ENCODE data around the gene NALCN.

The NALCN gene

DNA sequence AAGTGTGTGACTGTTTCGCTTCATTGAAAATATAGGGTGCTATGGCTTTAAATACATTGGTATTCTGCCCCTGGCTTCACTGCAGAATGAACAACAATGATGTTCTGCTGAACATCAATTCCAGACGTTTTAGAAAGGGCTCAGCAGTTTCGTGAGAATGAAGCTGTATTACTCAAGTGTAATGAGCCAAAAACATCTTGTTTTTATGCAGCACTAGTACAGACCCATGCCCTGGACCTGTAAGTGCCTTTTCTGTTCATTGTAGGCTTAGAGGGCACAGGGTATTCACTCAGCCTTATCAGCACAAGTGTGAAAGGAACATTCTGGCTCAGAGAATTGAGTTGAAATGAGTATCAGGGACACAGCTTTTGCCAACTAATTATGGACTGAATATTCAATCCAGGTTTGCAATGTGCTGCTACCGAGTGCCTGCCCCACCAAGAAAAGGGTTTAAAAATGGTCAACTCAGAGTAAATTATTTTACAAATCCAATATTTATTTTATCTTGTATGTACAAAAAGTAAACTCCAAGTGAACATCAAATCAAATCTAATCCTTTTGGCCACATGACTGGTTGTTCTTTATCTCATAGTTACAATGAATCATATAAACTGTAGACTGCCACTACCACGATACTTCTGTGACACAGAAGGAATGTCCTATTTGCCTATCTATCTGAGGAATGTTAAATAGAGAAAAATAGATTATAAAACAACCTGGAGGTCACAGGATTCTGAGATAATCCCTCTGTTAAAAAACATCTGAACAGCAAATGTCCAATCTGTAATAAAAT is 362.8 kb downstream of the NALCN start:
- Histone ChIP-seq H3K9ac (ENCODE audit: low read length) (no peak overlapping the region), H3K4me2 (ENCODE audit: low read length) (no peak overlapping the region), H4K5ac (ENCODE audit: low read length) (no peak overlapping the region), H3K18ac (ENCODE audit: low read length) (no peak overlapping the region), H3K27me3 (ENCODE audit: insufficient read depth, low read length, poor library complexity) (no peaks in the 10 kb centered on the region), H4K8ac (ENCODE audit: low read depth, low read length) (no peak overlapping the region), H3K4me1 (ENCODE audit: control insufficient read depth, low read depth, low read length) (peaks cover 3% of the 10 kb centered on the region), H2BK15ac (replicated peaks; ENCODE audit: low read depth) (no peak overlapping the region), H3K23ac (ENCODE audit: low read length) (no peak overlapping the region), H3K36me3 (ENCODE audit: control insufficient read depth, insufficient read depth, low read length) (no peaks in the 10 kb centered on the region), H2BK120ac (ENCODE audit: low read depth, low read length) (no peak overlapping the region), H2BK5ac (ENCODE audit: low read length) (no peak overlapping the region), H3K27ac (ENCODE audit: low read depth, low read length) (no peak overlapping the region), H3K79me1 (ENCODE audit: low read length) (no peaks in the 10 kb centered on the region), H3K79me2 (ENCODE audit: control insufficient read depth, insufficient read depth, low read length) (no peaks in the 10 kb centered on the region), H3K4me3 (ENCODE audit: low read length) (no peak overlapping the region), H3K56ac (ENCODE audit: low read length) (no peak overlapping the region), H3K4ac (ENCODE audit: low read depth, low read length) (no peak overlapping the region), H2AK5ac (ENCODE audit: low read length) (no peak overlapping the region)
- DNase-seq = no peak
- WGBS (ENCODE audit: extremely low coverage, insufficient coverage, low lambda C conversion rate) = no CpG with 5 or more reads among the region's 5 CpGs

DNA sequence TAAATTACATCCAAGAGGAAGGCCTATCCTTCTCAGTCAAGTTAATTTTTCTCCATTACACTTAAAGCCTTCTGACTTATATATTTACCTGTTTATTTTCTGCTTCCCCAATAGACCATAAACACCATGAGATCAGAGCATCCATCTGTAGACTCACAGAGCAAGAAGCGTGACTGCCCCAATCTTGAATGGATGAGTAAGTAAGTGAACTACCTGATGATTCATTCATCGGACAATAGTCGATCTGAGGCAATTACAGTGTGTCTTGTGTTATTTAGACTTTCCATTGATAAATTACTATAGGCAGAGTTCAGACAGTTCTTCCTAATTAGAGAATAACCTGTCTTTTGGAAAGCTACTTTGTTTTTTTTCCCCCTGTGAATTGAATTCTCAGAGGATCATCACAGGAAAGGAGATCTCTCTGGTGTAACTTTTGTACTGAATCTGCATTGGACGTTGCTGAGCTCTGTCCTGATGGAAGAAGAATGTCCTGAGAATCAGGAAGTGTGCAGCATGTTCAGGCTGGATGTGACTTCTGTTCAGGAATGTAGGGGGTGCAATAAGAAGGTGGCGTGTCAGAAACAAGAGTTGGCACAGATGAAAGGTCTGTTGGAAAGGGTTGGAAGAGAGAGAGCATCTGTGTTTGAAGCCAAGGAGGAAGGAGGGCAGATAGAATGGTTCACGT is 367.0 kb downstream of the NALCN start:
- no peak overlapping the region for H3K56ac ChIP-seq (ENCODE audit: low read length)
- H3K4me2 ChIP-seq (ENCODE audit: low read length) = no peak overlapping the region
- H2BK120ac ChIP-seq (ENCODE audit: low read depth, low read length) = no peak overlapping the region
- no CpG with 5 or more reads among the region's 6 CpGs for WGBS (ENCODE audit: extremely low coverage, insufficient coverage, low lambda C conversion rate)
- no peak overlapping the region for H3K27ac ChIP-seq (ENCODE audit: low read depth, low read length)
- H3K79me1 ChIP-seq (ENCODE audit: low read length) = no peaks in the 10 kb centered on the region
- no peak overlapping the region for H3K18ac ChIP-seq (ENCODE audit: low read length)
- no peaks in the 10 kb centered on the region for H3K27me3 ChIP-seq (ENCODE audit: insufficient read depth, low read length, poor library complexity)
- no peak for DNase-seq
- no peaks in the 10 kb centered on the region for H3K4me1 ChIP-seq (ENCODE audit: control insufficient read depth, low read depth, low read length)
- no peak overlapping the region for H3K23ac ChIP-seq (ENCODE audit: low read length)
- H3K4me3 ChIP-seq (ENCODE audit: low read length) = no peak overlapping the region
- H3K4ac ChIP-seq (ENCODE audit: low read depth, low read length) = no peak overlapping the region
- no peak overlapping the region for H4K8ac ChIP-seq (ENCODE audit: low read depth, low read length)
- no peaks in the 10 kb centered on the region for H3K79me2 ChIP-seq (ENCODE audit: control insufficient read depth, insufficient read depth, low read length)
- H3K36me3 ChIP-seq (ENCODE audit: control insufficient read depth, insufficient read depth, low read length) = no peaks in the 10 kb centered on the region
- no peak overlapping the region for H2AK5ac ChIP-seq (ENCODE audit: low read length)
- no peak overlapping the region for H4K5ac ChIP-seq (ENCODE audit: low read length)
- H3K9ac ChIP-seq (ENCODE audit: low read length) = no peak overlapping the region
- no peak overlapping the region for H2BK5ac ChIP-seq (ENCODE audit: low read length)
- H2BK15ac ChIP-seq (replicated peaks; ENCODE audit: low read depth) = no peak overlapping the region

DNA sequence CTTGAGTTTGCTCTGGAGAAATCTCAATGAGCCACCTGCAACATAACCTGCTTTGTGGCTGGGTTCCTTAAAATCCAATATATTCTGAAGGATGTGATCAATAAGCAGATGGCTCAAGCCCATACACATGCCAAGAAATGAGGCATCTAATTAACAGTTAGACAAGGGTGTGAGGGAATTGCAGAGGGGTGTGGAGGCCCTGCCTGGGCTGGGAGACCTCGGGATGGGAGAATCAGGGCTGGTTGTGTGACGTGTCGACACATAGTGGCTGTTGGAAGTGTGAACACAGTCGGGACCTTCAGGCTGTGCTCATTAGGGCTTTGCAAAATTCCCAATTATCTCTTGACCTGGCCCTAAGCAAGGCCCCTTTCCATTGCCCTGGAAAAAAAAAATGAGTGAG is 379.8 kb downstream of the NALCN start:
- Histone ChIP-seq H2BK5ac (ENCODE audit: low read length) (no peak overlapping the region), H3K23ac (ENCODE audit: low read length) (no peak overlapping the region), H3K4me3 (ENCODE audit: low read length) (no peak overlapping the region), H4K5ac (ENCODE audit: low read length) (no peak overlapping the region), H2AK5ac (ENCODE audit: low read length) (no peak overlapping the region), H3K27ac (ENCODE audit: low read depth, low read length) (no peak overlapping the region), H3K56ac (ENCODE audit: low read length) (no peak overlapping the region), H3K79me2 (ENCODE audit: control insufficient read depth, insufficient read depth, low read length) (no peaks in the 10 kb centered on the region), H3K18ac (ENCODE audit: low read length) (no peak overlapping the region), H3K4me2 (ENCODE audit: low read length) (no peak overlapping the region), H3K79me1 (ENCODE audit: low read length) (no peaks in the 10 kb centered on the region), H2BK15ac (replicated peaks; ENCODE audit: low read depth) (no peak overlapping the region), H3K4me1 (ENCODE audit: control insufficient read depth, low read depth, low read length) (peaks cover 2% of the 10 kb centered on the region), H3K27me3 (ENCODE audit: insufficient read depth, low read length, poor library complexity) (no peaks in the 10 kb centered on the region), H3K9ac (ENCODE audit: low read length) (no peak overlapping the region), H2BK120ac (ENCODE audit: low read depth, low read length) (no peak overlapping the region), H4K8ac (ENCODE audit: low read depth, low read length) (no peak overlapping the region), H3K36me3 (ENCODE audit: control insufficient read depth, insufficient read depth, low read length) (no peaks in the 10 kb centered on the region), H3K4ac (ENCODE audit: low read depth, low read length) (no peak overlapping the region)
- no peak for DNase-seq
- WGBS (ENCODE audit: extremely low coverage, insufficient coverage, low lambda C conversion rate) = no CpG with 5 or more reads among the region's 4 CpGs

DNA sequence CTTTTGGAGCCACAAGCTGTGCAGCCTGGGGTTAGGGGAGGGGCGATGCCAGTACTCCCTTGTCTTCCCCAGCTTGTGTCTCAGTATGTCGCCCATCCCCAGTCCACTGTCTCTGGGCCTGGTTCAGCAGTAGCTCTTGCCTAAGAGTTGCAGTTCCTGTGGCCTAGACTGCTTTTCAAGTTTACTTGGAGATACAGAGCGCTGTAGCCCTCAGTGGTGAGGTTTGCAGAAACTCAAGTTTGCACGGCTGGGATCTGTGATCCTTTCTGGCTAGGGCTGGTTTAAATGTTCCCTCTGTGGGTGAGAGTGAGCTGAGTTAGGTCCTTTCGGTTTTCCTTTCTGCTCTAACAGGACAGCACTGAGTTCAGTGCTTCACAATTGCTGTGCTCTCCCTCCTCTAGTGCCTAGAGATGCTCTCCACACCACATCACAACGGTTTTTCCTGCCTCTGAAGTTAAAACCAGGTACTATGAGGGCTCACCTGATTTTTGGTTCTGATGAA is 381.1 kb downstream of the NALCN start:
- Histone ChIP-seq H3K36me3 (ENCODE audit: control insufficient read depth, insufficient read depth, low read length) (no peaks in the 10 kb centered on the region), H3K4me2 (ENCODE audit: low read length) (no peak overlapping the region), H3K4ac (ENCODE audit: low read depth, low read length) (no peak overlapping the region), H2BK15ac (replicated peaks; ENCODE audit: low read depth) (no peak overlapping the region), H3K23ac (ENCODE audit: low read length) (no peak overlapping the region), H4K5ac (ENCODE audit: low read length) (no peak overlapping the region), H3K79me2 (ENCODE audit: control insufficient read depth, insufficient read depth, low read length) (no peaks in the 10 kb centered on the region), H2AK5ac (ENCODE audit: low read length) (no peak overlapping the region), H3K9ac (ENCODE audit: low read length) (no peak overlapping the region), H3K18ac (ENCODE audit: low read length) (no peak overlapping the region), H2BK120ac (ENCODE audit: low read depth, low read length) (no peak overlapping the region), H3K27ac (ENCODE audit: low read depth, low read length) (no peak overlapping the region), H3K4me1 (ENCODE audit: control insufficient read depth, low read depth, low read length) (peaks cover under 1% of the 10 kb centered on the region), H3K4me3 (ENCODE audit: low read length) (no peak overlapping the region), H3K27me3 (ENCODE audit: insufficient read depth, low read length, poor library complexity) (no peaks in the 10 kb centered on the region), H3K79me1 (ENCODE audit: low read length) (no peaks in the 10 kb centered on the region), H2BK5ac (ENCODE audit: low read length) (no peak overlapping the region), H3K56ac (ENCODE audit: low read length) (no peak overlapping the region), H4K8ac (ENCODE audit: low read depth, low read length) (no peak overlapping the region)
- DNase-seq = no peak
- no CpG with 5 or more reads among the region's 6 CpGs for WGBS (ENCODE audit: extremely low coverage, insufficient coverage, low lambda C conversion rate)

DNA sequence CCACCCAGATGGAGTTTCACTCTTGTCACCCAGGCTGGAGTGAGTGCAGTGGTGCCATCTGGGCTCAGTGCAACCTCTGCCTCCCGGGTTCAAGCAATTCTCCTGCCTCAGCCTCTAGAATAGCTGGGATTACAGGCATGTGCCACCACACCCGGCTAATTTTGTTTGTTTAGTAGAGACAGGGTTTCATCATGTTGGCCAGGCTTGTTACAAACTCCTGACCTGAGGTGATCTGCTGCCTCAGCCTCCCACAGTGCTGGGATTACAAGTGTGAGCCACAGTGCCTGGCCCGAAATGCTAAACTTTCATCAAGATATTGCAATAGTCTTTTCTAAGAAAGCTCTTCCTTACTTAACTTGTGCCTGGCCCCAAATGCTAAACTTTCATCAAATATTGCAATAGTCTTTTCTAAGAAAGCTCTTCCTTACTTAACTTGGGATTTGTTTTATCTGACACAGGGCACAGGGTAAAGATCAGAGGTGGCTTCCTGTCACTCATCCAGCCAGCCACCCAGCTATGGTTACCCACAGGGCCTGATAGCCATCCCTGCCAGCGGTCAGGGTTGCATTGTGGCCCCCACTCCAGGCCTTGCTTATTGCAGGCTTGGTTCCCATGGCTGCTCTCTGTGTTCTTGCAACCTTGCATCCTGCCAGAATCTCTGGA is 389.4 kb downstream of the NALCN start:
- H2AK5ac ChIP-seq (ENCODE audit: low read length) = no peak overlapping the region
- no peak overlapping the region for H4K5ac ChIP-seq (ENCODE audit: low read length)
- no peaks in the 10 kb centered on the region for H3K79me2 ChIP-seq (ENCODE audit: control insufficient read depth, insufficient read depth, low read length)
- no peak overlapping the region for H3K27ac ChIP-seq (ENCODE audit: low read depth, low read length)
- H3K56ac ChIP-seq (ENCODE audit: low read length) = no peak overlapping the region
- H3K23ac ChIP-seq (ENCODE audit: low read length) = no peak overlapping the region
- no CpG with 5 or more reads among the region's 4 CpGs for WGBS (ENCODE audit: extremely low coverage, insufficient coverage, low lambda C conversion rate)
- H3K4ac ChIP-seq (ENCODE audit: low read depth, low read length) = no peak overlapping the region
- H2BK5ac ChIP-seq (ENCODE audit: low read length) = no peak overlapping the region
- H3K4me1 ChIP-seq (ENCODE audit: control insufficient read depth, low read depth, low read length) = no peaks in the 10 kb centered on the region
- no peak overlapping the region for H3K4me3 ChIP-seq (ENCODE audit: low read length)
- H3K18ac ChIP-seq (ENCODE audit: low read length) = no peak overlapping the region
- no peak overlapping the region for H2BK15ac ChIP-seq (replicated peaks; ENCODE audit: low read depth)
- H3K79me1 ChIP-seq (ENCODE audit: low read length) = no peaks in the 10 kb centered on the region
- DNase-seq = no peak
- H4K8ac ChIP-seq (ENCODE audit: low read depth, low read length) = no peak overlapping the region
- no peaks in the 10 kb centered on the region for H3K27me3 ChIP-seq (ENCODE audit: insufficient read depth, low read length, poor library complexity)
- no peaks in the 10 kb centered on the region for H3K36me3 ChIP-seq (ENCODE audit: control insufficient read depth, insufficient read depth, low read length)
- H3K4me2 ChIP-seq (ENCODE audit: low read length) = no peak overlapping the region
- H3K9ac ChIP-seq (ENCODE audit: low read length) = no peak overlapping the region
- H2BK120ac ChIP-seq (ENCODE audit: low read depth, low read length) = no peak overlapping the region
